GM19395 (cell line): Measurements from ENCODE around the gene NLGN1.
"Not testable (repeated sequence)": the region's sequence is repeated elsewhere in the genome, so short reads cannot be mapped to it uniquely, and the experiment has no call there.

Source experiments
- ATAC-seq: cut with Tn5 transposase; IDR thresholded peaks from one replicate; pipeline ENCODE4 v1.9.1; 2021; ENCODE audit warnings: mild to moderate bottlenecking, moderate library complexity; ENCODE audit not compliant: unreplicated experiment

NLGN1 gene

GRCh38 chr3:173397161-173398110 is at the start of gene NLGN1:
TSS of gene NLGN1 (plus strand) at chr3:173397744.
- ATAC-seq = no peak

GRCh38 chr3:173351886-173352285 is 45.7 kb upstream of the NLGN1 start:
- ATAC-seq = no peak

DNA sequence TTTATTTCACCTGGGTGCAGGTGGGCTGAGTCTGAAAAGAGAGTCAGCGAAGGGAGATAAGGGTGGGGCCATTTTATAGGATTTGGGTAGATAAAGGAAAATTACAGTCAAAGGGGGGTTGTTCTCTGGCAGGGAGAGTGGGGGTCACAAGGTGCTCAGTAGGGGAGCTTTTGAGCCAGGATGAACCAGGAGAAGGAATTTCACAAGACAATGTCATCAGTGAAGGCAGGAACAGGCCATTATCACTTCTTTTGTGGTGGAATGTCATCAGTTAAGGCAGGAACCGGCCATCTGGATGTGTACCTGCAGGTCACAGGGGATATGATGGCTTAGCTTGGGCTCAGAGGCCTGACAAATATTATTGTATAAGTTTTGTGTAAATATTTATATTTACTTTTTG is 44.4 kb upstream of the NLGN1 start:
- ATAC-seq = not testable (repeated sequence)

DNA sequence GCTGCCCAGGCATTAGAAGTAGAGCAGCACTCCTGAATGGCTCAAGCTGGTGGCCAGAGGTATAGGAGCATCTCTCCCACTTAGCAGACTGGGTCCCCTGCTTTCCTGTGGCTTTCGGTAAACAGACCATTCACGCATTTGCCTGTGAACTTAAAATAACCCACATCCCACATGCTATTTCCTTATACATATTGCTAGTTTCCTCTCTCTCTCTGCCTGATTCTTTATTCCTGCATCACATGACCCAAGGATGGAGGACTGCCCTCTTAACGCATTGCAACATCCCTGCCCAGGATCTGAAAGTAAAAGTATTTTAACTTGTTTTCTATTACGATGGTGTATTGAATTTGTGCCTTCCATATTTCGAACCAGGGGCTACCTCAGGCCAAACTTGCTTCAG is 43.4 kb upstream of the NLGN1 start:
- ATAC-seq = no peak

GRCh38 chr3:173371848-173372487 is 25.6 kb upstream of the NLGN1 start:
- no peak for ATAC-seq

- ATAC-seq = no peak
Observed at GRCh38 chr3:173380681-173381080, 16.9 kb upstream of the NLGN1 start.

DNA sequence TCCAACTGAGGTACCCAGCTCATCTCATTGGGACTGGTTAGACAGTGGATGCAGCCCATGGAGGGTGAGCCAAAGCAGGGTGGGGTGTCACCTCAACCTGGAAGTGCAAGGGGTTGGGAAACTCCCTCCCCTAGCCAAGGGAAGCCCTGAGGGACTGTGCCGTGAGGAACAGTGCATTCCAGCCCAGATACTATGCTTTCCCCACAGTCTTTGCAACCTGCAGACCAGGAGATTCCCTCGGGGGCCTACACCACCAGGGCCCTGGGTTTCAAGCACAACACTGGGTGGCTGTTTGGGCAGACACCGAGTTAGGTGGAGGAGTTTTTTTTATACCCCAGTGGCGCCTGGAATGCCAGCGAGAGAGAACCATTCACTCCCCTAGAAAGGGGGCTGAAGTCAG is 15.6 kb upstream of the NLGN1 start:
- ATAC-seq = not testable (repeated sequence)

GRCh38 chr3:173395073-173395411 is 2.5 kb upstream of the NLGN1 start:
- peak; percentile 46 for ATAC-seq

DNA sequence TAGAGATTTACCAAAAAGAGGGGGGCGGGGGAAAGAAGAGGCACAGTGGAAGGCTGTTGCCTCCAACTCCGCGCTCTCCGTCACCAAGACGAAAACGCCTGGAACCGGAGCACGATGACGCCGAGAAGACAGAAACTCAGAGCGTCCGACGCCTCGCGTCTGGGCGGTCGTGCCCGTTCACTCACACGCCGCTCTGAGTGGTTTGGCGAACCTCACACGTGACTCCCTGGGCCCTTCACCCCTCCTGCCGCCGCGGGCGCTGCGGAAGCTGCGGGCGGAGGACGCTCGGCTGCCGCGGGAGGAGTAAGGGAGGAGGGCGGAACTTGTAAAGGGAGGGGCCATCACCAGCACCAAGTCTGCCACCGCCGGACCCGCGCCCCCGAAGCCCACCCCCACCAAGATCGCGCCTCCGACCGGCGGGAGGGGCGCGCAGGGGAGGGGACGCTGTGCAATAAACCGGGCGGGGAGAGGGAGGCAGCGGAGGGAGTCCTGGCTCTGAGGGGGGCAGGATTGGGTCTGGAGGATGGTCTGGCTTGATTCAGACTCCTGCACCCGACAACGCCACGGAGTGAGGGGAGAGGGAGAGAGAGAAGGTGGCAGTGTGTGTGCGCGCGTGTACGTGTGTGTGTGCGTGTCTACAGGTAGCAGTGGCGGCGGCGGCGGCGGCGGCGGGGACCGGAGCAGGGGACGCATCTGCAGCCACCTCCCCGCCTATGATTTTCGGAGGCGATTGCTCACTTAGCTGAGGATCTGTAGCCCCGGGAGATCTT is 1.9 kb upstream of the NLGN1 start:
- ATAC-seq = peak; percentile 93

- no peak for ATAC-seq
Observed at GRCh38 chr3:173396191-173397041, 1.1 kb upstream of the NLGN1 start.

DNA sequence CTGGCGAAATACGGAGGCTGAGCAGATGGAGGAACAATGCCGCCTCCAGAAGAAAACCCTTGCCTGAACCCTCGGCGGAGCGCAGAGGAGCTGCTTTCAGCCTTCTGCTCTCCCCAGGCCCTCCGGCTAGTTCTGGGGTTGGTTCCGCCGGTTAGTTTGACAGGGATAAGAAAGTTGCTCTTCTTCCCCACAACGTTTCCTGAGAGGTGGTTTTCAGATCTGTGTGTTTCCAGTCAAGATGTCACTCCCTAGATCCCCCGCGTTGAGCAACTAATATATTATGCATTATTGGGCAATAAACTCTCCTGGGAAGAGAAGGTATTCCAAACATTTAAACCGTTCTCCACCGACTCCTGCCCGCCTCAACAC is 551 bp downstream of the NLGN1 start:
- ATAC-seq = no peak

DNA sequence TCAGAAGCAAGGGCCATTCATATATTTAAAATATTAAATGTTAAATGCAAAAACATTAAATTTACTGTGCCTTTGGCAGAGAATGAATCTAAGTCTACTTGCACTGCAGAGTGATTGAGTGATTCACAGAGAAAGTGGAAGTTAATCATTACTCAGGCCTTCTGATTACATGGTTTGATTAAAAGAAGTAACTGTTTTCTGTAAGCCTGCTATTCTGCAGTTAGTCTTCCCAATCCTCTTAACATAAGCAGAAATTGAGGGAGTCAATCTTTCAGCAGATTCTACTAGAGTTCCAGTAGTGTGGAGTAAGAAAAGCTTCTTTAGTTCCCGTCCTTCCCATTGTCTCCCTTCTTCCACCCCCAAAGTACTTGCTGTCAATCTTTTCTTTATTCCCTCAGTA is 1.5 kb downstream of the NLGN1 start:
- ATAC-seq = no peak

GRCh38 chr3:173401369-173401768 is 3.8 kb downstream of the NLGN1 start:
- ATAC-seq = no peak

GRCh38 chr3:173402656-173403055 is 5.1 kb downstream of the NLGN1 start:
- no peak for ATAC-seq

GRCh38 chr3:173403376-173403775 is 5.8 kb downstream of the NLGN1 start:
- ATAC-seq = no peak

GRCh38 chr3:173404156-173404555 is 6.6 kb downstream of the NLGN1 start:
- ATAC-seq = no peak

- ATAC-seq = no peak
Observed at GRCh38 chr3:173410436-173410835, 12.9 kb downstream of the NLGN1 start.

GRCh38 chr3:173410849-173411248 is 13.3 kb downstream of the NLGN1 start:
- no peak for ATAC-seq

DNA sequence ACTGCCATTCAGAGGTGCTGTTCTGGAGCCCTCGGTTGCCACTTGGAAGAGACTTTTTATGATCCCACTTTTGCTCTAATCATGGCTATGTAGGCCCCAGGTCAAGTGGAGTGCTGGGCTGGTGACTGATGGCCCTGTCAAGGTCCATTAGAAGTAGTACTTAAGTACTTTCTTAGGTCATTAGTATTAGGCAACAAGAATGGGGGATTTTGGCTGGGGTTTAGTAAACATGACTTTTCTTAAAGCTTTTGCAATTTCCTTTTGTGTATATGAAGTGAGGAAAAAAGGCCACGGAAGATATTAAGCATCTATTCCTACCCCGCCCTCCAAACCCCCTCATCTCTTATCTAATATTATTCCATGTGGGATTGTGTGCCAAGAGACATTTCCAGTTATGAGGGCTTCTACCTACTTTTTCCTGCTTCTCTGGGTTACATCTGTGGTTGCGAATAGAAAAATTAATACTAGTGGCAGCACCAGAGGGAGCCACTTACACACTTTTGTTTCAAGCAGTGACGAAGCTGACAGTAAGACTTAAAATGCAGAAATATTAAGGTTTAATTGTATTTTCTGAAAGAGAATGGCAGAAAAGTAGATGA is 13.9 kb downstream of the NLGN1 start:
- no peak for ATAC-seq

GRCh38 chr3:173416070-173416469 is 18.5 kb downstream of the NLGN1 start:
- no peak for ATAC-seq
